NB4 (cell line): ENCODE measurements around the gene IL17RE.

ENCODE experiments used
- MYC ChIP-seq: IDR thresholded peaks from 2 replicates; pipeline ENCODE4 v1.6.1; 2011; ENCODE audit warnings: low read depth, low read length
- POLR2A ChIP-seq: IDR thresholded peaks from 2 replicates; pipeline ENCODE4 v1.6.1; 2011; ENCODE audit warnings: mild to moderate bottlenecking; ENCODE audit not compliant: insufficient read length; ENCODE audit errors: extremely low read depth
- TF ChIP-seq, protein P1 (sequence below): IDR thresholded peaks from one replicate; pipeline ENCODE4 v1.5.1; 2012; ENCODE audit warnings: low read depth, low read length
- TF ChIP-seq, protein P2 (sequence below): IDR thresholded peaks from 2 replicates; pipeline ENCODE4 v1.6.1; 2011; ENCODE audit warnings: low read depth, low read length

DNA sequence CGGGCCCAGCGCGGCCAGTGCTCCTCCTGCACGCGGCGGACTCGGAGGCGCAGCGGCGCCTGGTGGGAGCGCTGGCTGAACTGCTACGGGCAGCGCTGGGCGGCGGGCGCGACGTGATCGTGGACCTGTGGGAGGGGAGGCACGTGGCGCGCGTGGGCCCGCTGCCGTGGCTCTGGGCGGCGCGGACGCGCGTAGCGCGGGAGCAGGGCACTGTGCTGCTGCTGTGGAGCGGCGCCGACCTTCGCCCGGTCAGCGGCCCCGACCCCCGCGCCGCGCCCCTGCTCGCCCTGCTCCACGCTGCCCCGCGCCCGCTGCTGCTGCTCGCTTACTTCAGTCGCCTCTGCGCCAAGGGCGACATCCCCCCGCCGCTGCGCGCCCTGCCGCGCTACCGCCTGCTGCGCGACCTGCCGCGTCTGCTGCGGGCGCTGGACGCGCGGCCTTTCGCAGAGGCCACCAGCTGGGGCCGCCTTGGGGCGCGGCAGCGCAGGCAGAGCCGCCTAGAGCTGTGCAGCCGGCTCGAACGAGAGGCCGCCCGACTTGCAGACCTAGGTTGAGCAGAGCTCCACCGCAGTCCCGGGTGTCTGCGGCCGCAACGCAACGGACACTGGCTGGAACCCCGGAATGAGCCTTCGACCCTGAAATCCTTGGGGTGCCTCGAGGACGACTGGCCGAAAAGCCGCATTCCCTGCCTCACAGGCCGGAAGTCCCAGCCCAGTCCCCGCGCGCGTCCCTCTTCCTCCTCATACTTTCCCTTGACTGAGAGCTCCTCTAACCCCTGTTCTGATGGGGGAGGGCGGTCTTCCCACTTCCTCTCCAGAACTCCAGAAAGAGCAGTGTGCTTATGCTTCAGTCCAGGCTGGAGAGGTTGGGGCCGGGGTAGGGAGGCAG is 12.8 kb downstream of the IL17RE start:
- TF ChIP-seq, protein P1, sequence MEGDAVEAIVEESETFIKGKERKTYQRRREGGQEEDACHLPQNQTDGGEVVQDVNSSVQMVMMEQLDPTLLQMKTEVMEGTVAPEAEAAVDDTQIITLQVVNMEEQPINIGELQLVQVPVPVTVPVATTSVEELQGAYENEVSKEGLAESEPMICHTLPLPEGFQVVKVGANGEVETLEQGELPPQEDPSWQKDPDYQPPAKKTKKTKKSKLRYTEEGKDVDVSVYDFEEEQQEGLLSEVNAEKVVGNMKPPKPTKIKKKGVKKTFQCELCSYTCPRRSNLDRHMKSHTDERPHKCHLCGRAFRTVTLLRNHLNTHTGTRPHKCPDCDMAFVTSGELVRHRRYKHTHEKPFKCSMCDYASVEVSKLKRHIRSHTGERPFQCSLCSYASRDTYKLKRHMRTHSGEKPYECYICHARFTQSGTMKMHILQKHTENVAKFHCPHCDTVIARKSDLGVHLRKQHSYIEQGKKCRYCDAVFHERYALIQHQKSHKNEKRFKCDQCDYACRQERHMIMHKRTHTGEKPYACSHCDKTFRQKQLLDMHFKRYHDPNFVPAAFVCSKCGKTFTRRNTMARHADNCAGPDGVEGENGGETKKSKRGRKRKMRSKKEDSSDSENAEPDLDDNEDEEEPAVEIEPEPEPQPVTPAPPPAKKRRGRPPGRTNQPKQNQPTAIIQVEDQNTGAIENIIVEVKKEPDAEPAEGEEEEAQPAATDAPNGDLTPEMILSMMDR = no peak
- TF ChIP-seq POLR2A (peak; percentile 57), MYC (peak; percentile 55)
- TF ChIP-seq, protein P2, sequence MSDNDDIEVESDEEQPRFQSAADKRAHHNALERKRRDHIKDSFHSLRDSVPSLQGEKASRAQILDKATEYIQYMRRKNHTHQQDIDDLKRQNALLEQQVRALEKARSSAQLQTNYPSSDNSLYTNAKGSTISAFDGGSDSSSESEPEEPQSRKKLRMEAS = peak; percentile 73
